HG03108 (cell line): Measurements from ENCODE around the gene AMD1.
"Not testable (repeated sequence)": the region's sequence is repeated elsewhere in the genome, so short reads cannot be mapped to it uniquely, and the experiment has no call there.

Experiments
- ATAC-seq: cut with Tn5 transposase; IDR thresholded peaks from one replicate; pipeline ENCODE4 v1.9.1; 2021; ENCODE audit warnings: moderate library complexity; ENCODE audit not compliant: unreplicated experiment

The AMD1 gene

DNA sequence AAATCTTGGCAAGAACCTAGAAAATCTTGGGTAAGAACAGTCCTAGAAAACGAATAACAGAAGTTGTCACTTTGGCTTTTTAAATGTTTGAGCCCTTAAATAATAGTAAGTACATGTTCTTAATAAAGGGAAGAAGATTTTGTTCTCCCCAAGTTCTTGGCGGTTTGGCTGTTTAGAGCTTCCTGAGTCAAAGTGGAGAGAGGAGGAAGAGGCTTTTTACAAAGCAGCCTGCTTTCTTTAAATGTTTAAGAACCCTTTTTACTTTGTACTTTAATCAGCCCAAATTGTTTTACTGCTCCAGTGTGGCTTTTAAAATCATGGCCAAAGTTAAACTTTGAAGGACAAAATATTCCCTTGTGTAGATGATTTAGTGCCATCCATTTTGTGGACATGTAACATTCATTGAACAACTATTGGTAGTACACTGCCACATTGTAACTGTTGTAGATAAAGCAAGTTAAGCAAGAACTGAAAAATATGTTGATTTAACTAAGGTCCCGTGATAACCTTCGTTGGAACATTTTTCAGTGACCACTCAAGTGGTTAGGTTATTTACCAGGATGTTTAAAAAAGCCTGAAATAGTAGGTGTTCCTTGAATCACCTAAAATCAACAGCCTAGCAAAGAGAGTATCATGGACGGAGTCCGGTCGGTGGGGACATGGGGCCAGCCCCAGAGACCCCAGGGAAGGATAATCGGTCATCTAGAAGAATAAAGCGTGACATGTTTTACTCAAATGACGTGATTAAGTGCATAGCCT, 2.4 kb downstream of the AMD1 start:
- no peak for ATAC-seq

DNA sequence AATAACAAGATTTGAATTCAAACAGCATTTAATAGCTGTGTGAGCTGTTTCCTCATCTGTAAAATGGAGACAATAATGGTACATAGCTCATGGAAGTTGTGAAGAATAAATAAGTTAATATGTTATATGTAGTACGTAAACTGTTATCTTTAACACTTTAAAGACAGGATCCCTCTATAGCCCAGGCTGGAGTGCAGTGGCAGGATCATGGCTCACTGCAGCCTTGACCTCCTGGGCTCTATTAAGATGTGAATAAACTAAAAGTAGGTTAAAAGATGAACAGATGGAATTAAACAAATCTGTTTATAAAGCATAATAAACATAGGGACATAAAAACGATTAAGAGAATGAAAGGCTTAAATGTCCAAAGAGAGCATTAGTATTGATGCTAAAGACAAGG, 3.0 kb downstream of the AMD1 start:
- ATAC-seq = no peak

GRCh38 chr6:110878751-110879522, 4.4 kb downstream of the AMD1 start:
- no peak for ATAC-seq

DNA sequence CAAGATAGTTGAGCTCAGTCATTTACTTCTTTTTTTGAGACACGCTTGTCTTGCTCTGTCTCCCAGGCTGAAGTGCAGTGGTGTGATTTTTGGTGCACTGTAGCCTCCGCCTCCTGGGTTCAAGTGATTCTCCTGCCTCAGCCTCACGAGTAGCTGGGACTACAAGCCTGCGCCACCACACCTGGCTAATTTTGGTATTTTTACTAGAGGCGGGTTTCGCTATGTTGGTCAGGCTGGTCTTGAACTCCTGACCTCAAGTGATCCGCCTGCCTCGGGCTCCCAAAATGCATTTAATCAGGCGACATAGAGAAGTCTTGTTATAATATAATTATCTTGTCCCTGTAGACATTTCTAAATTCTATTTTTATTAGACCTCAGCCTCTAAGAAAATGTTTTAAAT, 6.1 kb downstream of the AMD1 start:
- ATAC-seq = no peak

DNA sequence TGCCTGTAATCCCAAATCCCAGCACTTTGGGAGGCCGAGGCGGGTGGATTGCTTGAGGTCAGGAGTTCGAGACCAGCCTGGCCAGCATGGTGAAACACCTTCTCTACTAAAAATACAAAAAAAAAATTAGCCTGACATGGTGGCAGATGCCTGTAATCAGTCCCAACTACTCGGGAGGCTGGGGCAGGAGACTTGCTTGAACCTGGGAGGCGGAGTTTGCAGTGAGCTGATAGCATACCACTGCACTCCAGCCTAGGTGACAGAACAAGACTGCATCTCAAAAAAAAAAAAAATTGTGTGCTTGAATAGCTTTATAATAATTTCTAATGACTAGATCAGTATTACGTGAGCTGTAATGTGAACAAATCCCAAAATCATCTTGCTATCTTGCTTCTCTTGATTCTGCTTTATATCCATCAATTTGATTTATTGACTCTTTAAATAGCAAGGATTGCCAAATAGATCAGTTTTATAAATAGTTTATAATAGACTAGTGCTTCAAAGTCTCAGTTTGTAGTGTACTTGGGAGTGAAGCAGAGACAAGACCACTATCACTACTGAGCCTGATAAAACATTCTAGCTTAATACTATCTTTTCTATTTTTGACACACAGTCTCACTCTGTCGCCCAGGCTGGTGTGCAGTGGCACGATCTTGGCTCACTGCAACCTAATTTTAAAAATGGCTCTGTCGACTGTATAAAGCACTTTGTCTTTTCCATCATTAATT, 7.1 kb downstream of the AMD1 start:
- no peak for ATAC-seq

- ATAC-seq = no peak
Observed at GRCh38 chr6:110882274-110882619, 7.7 kb downstream of the AMD1 start.

DNA sequence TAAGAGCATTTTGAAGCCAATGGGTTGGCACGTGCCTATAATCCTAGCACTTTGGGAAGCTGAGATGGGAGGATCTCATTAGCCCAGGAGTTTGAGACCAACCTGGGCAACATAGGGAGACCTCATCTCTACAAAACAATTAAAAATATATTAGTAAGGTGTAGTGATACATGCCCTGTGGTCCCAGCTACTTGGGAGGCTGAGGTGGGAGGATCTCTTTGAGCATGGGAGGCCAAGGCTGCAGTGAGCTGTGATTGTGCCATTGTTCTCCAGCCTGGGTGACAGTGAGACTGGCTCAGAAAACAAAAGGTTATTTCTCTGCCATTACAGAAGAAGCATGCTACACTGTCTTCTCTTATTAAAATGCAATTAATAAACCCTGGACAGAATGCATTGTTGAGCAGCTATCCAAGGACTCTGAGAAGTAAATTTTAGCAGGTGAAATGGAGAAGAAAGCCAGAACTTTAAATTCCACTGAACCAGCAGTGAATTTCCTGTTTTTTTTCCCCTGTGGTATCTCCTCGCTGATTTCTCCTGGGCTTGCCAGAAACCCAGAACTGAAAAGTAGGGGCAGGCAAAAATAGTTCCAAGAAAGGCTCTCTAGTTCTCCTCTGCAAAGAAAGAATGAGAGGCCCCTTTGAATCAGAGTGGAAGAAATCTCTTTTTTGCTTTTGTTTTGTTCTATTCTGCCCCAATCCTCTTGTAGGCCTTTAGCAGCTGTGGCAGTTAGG, 8.4 kb downstream of the AMD1 start:
- ATAC-seq = no peak

- no peak for ATAC-seq
Observed at GRCh38 chr6:110884321-110884720, 9.7 kb downstream of the AMD1 start.

DNA sequence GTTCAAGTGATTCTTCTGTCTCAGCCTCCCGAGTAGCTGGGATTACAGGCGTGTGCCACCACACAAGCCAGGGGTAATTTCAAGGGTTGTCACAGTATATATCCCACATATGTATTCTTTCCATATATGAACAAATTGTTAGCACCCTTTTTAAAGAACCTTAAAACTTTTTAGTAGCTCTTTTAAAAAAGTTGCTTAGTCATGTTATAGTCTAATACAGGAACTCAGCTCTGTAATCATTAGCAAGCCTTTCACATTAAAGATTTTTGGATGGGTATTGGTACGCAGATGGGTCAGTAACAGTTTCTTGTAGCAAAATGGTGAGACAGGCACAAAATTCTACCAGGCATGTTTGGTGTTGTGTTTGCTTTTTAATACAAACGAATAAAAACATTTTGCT, 10.9 kb downstream of the AMD1 start:
- ATAC-seq = no peak

DNA sequence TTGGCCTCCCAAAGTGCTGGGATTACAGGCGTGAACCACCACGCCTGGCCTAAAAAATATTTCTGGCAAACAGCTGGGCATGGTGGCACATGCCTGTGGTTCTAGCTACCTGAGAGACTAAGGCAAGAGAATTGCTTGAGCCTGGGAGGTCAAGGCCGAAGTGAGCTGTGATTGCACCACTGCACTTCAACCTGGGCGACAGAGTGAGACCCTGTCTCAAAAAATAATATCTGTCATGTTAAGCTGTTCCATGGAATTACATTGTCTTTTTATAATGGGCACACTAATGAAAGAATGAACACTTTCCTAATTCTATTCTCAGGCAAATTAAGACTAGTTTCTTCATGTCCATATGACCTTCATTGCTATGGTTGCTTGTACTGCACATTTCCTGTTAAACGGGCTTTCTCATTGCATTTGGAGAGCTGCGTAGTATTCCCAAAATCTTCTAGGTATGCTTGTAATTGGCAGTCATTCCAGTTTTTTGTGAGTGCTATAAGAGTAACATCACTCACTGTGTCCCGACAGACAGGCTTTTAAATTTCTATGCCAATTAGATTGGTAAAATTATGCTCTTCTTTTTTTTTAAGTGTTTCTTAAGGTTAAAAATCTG, 12.1 kb downstream of the AMD1 start:
- ATAC-seq = no peak

DNA sequence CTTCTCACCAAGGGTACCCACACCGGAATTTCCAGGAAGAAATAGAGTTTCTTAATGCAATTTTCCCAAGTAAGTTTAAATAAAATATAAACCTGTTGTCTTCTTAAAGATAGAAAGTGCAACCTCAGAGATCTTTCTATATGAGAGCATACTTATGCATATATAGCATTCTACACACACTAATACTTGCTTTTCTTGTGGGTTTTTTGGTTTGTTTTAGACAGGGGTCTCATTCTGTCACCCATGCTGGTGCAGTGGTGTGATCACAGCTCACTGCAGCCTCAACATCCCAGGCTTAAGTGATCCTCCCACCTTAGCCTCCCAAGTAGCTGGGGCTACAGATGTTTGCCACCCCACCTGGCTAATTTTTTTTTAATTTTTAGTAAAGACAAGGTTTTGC, 15.7 kb downstream of the AMD1 start:
- no peak for ATAC-seq

GRCh38 chr6:110895907-110896608, 21.5 kb downstream of the AMD1 start:
- ATAC-seq = no peak

DNA sequence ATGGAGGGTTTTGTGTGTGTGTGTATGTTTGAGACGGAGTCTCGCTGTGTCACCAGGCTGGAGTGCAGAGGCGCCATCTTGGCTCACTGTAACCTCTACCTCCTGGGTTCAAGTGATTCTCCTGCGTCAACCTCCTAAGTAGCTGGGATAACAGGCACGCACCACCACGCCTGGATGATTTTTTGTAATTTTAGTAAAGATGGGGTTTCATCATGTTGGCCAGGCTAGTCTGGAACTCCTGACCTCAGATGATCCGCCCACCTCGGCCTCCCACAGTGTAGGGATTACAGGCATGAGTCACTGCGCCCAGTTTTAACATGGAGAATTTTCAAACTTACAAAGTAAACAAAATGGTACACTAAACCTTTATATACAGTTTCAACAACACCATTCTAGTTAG, 22.8 kb downstream of the AMD1 start:
- no peak for ATAC-seq

DNA sequence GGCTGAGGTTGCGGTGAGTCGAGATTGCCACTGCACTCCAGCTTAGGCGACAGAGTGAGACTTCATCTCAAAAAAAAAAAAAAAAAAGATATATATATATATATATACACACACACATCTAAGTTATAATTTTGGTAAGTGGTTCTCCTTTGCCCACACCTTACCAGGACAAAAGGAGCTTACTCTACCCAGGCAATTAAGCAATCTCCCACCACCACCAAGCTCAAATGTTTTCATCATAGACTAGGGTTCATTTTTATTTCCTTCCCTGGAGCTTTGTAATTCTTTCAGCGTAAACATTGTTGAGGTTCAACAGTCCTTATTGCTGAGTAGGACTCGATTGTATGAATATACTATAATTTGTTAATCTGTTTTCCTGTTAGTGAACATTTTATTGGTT, 23.5 kb downstream of the AMD1 start:
- ATAC-seq = no peak

GRCh38 chr6:110900028-110900598, 25.5 kb downstream of the AMD1 start:
- ATAC-seq = no peak

DNA sequence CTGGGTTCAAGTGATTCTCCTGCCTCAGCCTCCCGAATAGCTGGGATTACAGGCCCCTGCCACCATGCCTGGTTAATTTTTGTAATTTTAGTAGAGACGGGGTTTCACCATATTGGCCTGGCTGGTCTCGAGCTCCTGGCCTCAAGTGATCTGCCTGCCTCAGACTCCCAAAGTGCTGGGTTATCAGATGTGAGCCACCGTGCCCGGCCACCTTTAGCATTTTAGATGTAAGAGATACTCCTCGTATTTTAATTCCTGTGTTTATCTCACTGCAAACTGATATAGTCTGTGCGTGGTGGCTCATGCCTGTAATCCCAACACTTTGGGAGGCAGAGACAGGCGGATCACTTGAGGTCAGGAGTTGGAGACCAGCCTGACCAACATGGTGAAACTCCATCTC, 27.0 kb downstream of the AMD1 start:
- not testable (repeated sequence) for ATAC-seq

DNA sequence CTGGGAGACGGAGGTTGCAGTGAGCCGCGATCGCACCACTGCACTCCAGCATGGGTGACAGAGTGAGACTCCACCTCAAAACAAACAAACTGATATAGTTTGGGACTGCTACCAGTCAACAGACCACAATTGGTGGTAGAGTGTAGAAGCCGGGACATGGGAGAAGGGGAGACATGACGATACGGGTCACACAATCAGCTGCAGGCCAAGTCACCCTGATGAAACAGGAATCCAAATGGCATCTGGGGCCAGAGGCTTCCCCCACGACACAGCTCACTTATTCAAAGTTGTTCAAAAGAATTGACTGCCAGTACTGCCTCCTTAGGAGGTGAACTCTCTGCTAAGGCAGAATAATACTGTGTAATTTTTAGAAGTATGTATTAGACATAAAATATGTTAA, 27.5 kb downstream of the AMD1 start:
- no peak for ATAC-seq

DNA sequence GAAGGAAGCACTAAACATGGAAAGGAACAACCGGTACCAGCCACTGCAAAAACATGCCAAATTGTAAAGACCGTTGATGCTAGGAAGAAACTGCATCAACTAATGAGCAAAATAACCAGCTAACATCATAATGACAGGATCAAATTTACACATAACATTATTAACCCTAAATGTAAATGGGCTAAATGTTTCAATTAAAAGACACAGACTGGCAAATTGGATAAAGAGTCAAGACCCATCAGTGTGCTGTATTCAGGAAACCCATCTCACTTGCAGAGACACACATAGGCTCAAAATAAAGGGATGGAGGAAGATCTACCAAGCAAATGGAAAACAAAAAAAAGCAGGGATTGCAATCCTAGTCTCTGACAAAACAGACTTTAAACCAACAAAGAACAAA, 31.7 kb downstream of the AMD1 start:
- not testable (repeated sequence) for ATAC-seq

- no peak for ATAC-seq
Observed at GRCh38 chr6:110930781-110931180, 56.2 kb downstream of the AMD1 start.

- ATAC-seq = no peak
Observed at GRCh38 chr6:110933912-110934311, 59.3 kb downstream of the AMD1 start.
